GM21619 (cell line): ENCODE results near the gene RRP1B.
"Not testable (repeated sequence)": the region's sequence is repeated elsewhere in the genome, so short reads cannot be mapped to it uniquely, and the experiment has no call there.

Experiments used
- ATAC-seq: cut with Tn5 transposase; IDR thresholded peaks from one replicate; pipeline ENCODE4 v1.9.1; 2021; ENCODE audit not compliant: unreplicated experiment

The RRP1B gene

GRCh38 chr21:43669828-43670605, 10.7 kb downstream of the RRP1B start:
- no peak for ATAC-seq

- no peak for ATAC-seq
Measured at GRCh38 chr21:43675871-43676270, 16.5 kb downstream of the RRP1B start.

- ATAC-seq: no peak
Measured at GRCh38 chr21:43676391-43676790, 17.0 kb downstream of the RRP1B start.

GRCh38 chr21:43679951-43680350, 20.6 kb downstream of the RRP1B start:
- no peak for ATAC-seq

GRCh38 chr21:43680421-43680820, 21.1 kb downstream of the RRP1B start:
- not testable (repeated sequence) for ATAC-seq

- no peak for ATAC-seq
Measured at GRCh38 chr21:43681650-43682049, 22.3 kb downstream of the RRP1B start.

- no peak for ATAC-seq
Measured at GRCh38 chr21:43684424-43684823, 25.1 kb downstream of the RRP1B start.

- ATAC-seq: no peak
Measured at GRCh38 chr21:43686811-43687565, 27.6 kb downstream of the RRP1B start.

GRCh38 chr21:43687566-43688399, 28.4 kb downstream of the RRP1B start:
- no peak for ATAC-seq

GRCh38 chr21:43688906-43689305, 29.5 kb downstream of the RRP1B start:
- ATAC-seq: no peak

- ATAC-seq: no peak
Measured at GRCh38 chr21:43689556-43690337, 30.4 kb downstream of the RRP1B start.

- ATAC-seq: no peak
Measured at GRCh38 chr21:43690346-43690745, 31.0 kb downstream of the RRP1B start.

- ATAC-seq: no peak
Measured at GRCh38 chr21:43691086-43691795, 31.9 kb downstream of the RRP1B start.

- ATAC-seq: no peak
Measured at GRCh38 chr21:43691801-43692200, 32.4 kb downstream of the RRP1B start.

GRCh38 chr21:43692949-43693348, 33.6 kb downstream of the RRP1B start:
- ATAC-seq: no peak

GRCh38 chr21:43693981-43694380, 34.6 kb downstream of the RRP1B start:
- no peak for ATAC-seq

GRCh38 chr21:43694437-43695079, 35.2 kb downstream of the RRP1B start:
- ATAC-seq: no peak

- ATAC-seq: no peak
Measured at GRCh38 chr21:43696214-43696613, 36.9 kb downstream of the RRP1B start.

- no peak for ATAC-seq
Measured at GRCh38 chr21:43697758-43698643, 38.6 kb downstream of the RRP1B start.
